Psoas muscle (tissue), 8 donors: ENCODE results near the gene ZNF267. TPM values are rescaled to one million over a fixed set of nuclear protein-coding genes. Genes with fewer than 3 reads are reported as not detected.

Experiments used
- ATAC-seq, 4 donors: fragments of 200-7000 bp; cut with Tn5 transposase; one replicate each; pipeline ENCODE4 v1.9.1; 2020; ENCODE audit warnings: moderate library complexity in 3 of 4, mild to moderate bottlenecking in 2 of 4
- DNase-seq, 2 donors: peaks; one replicate each; pipeline ENCODE4 v3.0.0-alpha.2; 2020
- H3K27ac ChIP-seq: fragments of 200-600 bp; one replicate; pipeline ENCODE4 v1.8.0; 2022
- H3K27me3 ChIP-seq, 3 donors: fragments of 200-600 bp in 1 of 3; one replicate each; pipeline versions ENCODE4 v1.6.1 to v1.8.0; 2013 to 2022; ENCODE audit warnings: low read length in 2 of 3, mild to moderate bottlenecking in 2 of 3, moderate library complexity in 1 of 3; ENCODE audit not compliant: insufficient read depth in 3 of 3
- H3K36me3 ChIP-seq, 2 donors: fragments of 200-600 bp in 1 of 2; one replicate each; pipeline versions ENCODE4 v1.6.1 to v1.8.0; 2013 to 2022; ENCODE audit warnings: low read depth in 1 of 2, mild to moderate bottlenecking in 1 of 2, moderate library complexity in 1 of 2; ENCODE audit not compliant: insufficient read depth in 1 of 2
- H3K4me1 ChIP-seq: fragments of 200-600 bp; one replicate; pipeline ENCODE4 v1.8.0; 2022
- H3K4me3 ChIP-seq: fragments of 200-600 bp; one replicate; pipeline ENCODE4 v1.8.0; 2022; ENCODE audit warnings: mild to moderate bottlenecking
- H3K9me3 ChIP-seq: fragments of 200-600 bp; one replicate; pipeline ENCODE4 v1.8.0; 2022
- WGBS, 3 donors: extraction: QIAGEN DNeasy Blood & Tissue Kit; methylation state at CpG; one replicate each; pipeline versions ENCODE4 v1.1.6 to v1.1.7; 2013; 5-methylcytosine and 5-hydroxymethylcytosine counted together
- intact Hi-C, 2 donors: fragments of 100-400 bp; cut with DNase I; formaldehyde crosslinking; loops; one replicate each; pipeline versions ENCODE4 v1.11.0 to v1.14.2; 2022
- polyA plus RNA-seq, 3 donors: library from polyadenylated mRNA; stranded (reverse); fragments of 200-250 nt; gene quantifications; one replicate each; pipeline ENCODE4 v1.2.3, GENCODE V29; 2013
- total RNA-seq, 4 donors: library from RNA; stranded (reverse); fragmentation: NEBNext Ultra II Directional in 2 of 4; extraction: Animal tissue kit (Norgen Biotek cat#: 25700) in 2 of 4; gene quantifications; one replicate each; pipeline versions ENCODE4 v1.2.1 to v1.2.4, GENCODE V29; 2021 to 2023
- TF ChIP-seq, protein P1 (sequence below): fragments of 200-600 bp; IDR thresholded peaks from one replicate; pipeline ENCODE4 v1.8.0; 2022; ENCODE audit warnings: antibody characterized with exemption
- donor health status: healthy with polysubstance abuse.
- donor health status: DM: no; HTN: no; CAD: no; lungs with moderate emphysema.
- donor health status: Bipolar disorder and iron deficiency.
- donor health status: healthy.
- donor health status: DM: yes; HTN: yes; CAD: no.
- donor health status: DM: no; HTN: no; CAD: no.
- donor health status: DM: no; HTN: no; CAD: no.
- donor health status: DM: yes; HTN: yes; CAD: no.

Gene ZNF267
- total and polyA plus RNA-seq, 7 donors: 4.1 to 33.2 (median 9.4) TPM

DNA sequence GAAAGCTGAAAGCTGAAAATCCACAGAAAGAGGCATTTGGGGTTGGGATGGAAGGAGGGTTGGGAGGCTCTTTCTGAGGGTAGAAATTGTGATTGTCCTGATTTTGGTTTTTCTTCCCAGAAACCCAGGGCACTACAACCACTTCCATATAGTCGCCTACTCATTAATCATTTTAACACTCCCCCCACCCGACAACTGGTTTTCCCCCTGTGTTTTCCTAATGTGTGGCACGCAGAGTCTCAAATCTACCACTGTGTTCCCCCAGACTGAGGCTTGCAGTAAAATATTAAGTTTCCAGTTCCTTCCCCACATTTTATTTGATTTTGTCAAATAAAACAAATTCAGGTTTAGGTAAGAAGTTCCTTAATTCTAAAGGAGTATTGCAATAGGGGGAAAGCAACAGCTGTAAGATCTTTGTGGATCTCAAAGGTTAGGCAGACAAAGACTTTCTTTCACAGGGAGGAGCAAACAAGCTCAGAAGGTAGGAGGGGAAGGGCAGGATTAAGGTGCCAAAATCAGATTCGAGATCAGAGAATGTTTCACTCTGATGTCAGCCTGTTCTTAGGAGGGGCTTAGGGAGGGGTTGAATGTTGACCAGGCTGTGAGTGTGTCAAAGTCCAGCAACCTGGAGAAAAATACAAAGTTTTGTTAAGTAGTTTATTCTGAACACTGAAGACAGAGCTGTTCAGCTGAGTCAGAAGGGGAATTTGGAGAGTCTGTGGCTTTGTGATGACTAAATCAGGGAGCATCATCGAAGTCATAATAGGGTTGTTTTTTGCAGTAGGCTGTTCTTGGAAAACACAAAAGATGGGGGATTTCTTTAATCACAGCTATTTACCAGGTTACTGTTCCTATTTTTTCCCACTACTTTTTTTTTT is 3.6 kb downstream of the ZNF267 start:
- Histone ChIP-seq H3K36me3 (no peaks in the 10 kb centered on the region), H3K27me3 (no peaks in the 10 kb centered on the region), H3K9me3 (no peaks in the 10 kb centered on the region), H3K27ac (peak overlapping the region; percentile 36), H3K4me3 (no peak overlapping the region), H3K4me1 (no peaks in the 10 kb centered on the region)
- intact Hi-C loops: loop anchor here in 1 of 2 donors (10.0 kb wide), 1 partner anchor 372 kb away; the partner anchor contains the start of gene RUSF1
- TF ChIP-seq, protein P1, sequence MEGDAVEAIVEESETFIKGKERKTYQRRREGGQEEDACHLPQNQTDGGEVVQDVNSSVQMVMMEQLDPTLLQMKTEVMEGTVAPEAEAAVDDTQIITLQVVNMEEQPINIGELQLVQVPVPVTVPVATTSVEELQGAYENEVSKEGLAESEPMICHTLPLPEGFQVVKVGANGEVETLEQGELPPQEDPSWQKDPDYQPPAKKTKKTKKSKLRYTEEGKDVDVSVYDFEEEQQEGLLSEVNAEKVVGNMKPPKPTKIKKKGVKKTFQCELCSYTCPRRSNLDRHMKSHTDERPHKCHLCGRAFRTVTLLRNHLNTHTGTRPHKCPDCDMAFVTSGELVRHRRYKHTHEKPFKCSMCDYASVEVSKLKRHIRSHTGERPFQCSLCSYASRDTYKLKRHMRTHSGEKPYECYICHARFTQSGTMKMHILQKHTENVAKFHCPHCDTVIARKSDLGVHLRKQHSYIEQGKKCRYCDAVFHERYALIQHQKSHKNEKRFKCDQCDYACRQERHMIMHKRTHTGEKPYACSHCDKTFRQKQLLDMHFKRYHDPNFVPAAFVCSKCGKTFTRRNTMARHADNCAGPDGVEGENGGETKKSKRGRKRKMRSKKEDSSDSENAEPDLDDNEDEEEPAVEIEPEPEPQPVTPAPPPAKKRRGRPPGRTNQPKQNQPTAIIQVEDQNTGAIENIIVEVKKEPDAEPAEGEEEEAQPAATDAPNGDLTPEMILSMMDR: no peak
- DNase-seq: no peak
- 52 to 66% (median 52%) methylated on average over 5 of the region's 5 CpGs for WGBS, 3 donors
- no peak for ATAC-seq

- no peak for ATAC-seq
- TF ChIP-seq, protein P1: no peak
Observed at GRCh38 chr16:31877876-31878642, 4.5 kb downstream of the ZNF267 start.

DNA sequence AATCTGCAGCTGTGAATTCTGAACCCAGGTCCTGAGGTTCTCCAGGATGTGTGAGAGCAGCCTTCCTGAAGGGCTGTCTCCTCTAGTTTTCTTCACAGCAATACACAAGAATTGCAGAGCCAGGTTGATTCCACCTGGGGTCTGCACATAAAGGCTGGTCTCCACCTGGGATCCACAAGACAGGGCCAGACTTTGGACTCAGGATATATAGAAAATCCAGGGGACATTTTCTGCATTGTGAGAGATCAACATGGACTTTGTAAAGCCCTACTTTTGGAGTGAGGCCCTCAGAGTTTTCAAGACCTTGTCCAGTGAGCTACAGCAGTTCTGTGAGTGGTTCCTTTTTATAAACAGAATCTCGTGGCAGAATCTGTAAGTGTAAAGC is 6.3 kb downstream of the ZNF267 start:
- no peak overlapping the region for H3K27ac ChIP-seq
- 43 to 48% (median 45%) methylated on average over 1 of the region's 1 CpG for WGBS, 3 donors

More at GRCh38 chr16:31877876-31878642, 4.5 kb downstream of the ZNF267 start:
- no peaks in the 10 kb centered on the region for H3K9me3 ChIP-seq
- H3K4me1 ChIP-seq: no peaks in the 10 kb centered on the region
- H3K27ac ChIP-seq: no peak overlapping the region
- H3K27me3 ChIP-seq: no peaks in the 10 kb centered on the region
- intact Hi-C loops: loop anchor here (1.0 to 10.0 kb wide), 2 partner anchors 21 to 373 kb away; partner anchors contain the start of gene RUSF1 (in 1 of the 2)
- no peaks in the 10 kb centered on the region for H3K36me3 ChIP-seq
- H3K4me3 ChIP-seq: no peak overlapping the region
- no peak for DNase-seq
- WGBS, 3 donors: 89 to 94% (median 91%) methylated on average over 9 of the region's 9 CpGs

DNA sequence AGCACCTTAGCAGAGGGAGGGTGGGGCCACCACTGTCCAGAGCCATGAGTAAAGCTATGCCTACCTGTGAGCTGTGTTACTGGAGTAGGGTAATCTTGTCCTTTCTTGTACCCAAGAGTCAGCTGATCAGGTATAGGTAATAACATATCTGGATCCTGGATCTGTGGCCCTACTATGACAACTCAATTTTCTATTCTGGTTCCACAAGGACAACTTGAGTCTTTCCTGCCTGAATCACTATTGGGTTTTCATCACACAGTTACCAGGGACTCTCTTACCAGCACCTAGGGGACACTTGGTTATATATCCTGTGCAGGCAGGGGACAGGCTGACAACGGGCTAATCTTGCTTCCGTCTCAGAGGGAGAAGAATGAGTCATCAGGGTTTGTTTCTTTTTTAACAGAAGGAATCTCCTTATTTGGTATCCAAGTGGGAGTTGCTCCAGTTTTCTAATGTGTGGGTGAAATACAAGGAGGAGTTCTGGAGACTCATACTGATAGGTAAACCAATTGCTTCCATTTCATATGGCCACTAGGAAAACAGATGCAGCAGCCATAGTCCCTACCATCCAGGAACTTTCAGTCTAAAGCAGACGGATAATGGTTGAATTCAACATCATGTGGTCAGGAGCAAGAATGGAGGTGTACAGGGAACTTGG is 6.8 kb downstream of the ZNF267 start:
- no peaks in the 10 kb centered on the region for H3K4me1 ChIP-seq
- WGBS, 3 donors: 32 to 42% (median 41%) methylated on average over 3 of the region's 3 CpGs

More for the DNA sequence above, 6.3 kb downstream of the ZNF267 start:
- TF ChIP-seq, protein P1: no peak
- Histone ChIP-seq H3K4me1 (no peaks in the 10 kb centered on the region), H3K27me3 (no peaks in the 10 kb centered on the region), H3K36me3 (peaks cover 0 to 6% of the 10 kb centered on the region in 2 donors), H3K9me3 (no peaks in the 10 kb centered on the region), H3K4me3 (no peak overlapping the region)
- intact Hi-C loops: loop anchor here in 1 of 2 donors (10.0 kb wide), 1 partner anchor 375 kb away; the partner anchor contains the start of gene RUSF1
- DNase-seq (no peak), ATAC-seq (no peak)

More for the DNA sequence above, 6.8 kb downstream of the ZNF267 start:
- Histone ChIP-seq H3K27ac (no peak overlapping the region), H3K36me3 (peaks cover 0 to 11% of the 10 kb centered on the region in 2 donors), H3K27me3 (no peaks in the 10 kb centered on the region), H3K4me3 (no peak overlapping the region), H3K9me3 (no peaks in the 10 kb centered on the region)
- intact Hi-C loops: no loop called here
- TF ChIP-seq, protein P1: no peak
- DNase-seq (no peak), ATAC-seq (peak in 3 of 4 donors; percentile 59 to 65 (median 62))
